Esophagus (tissue), 2 donors: ENCODE results near the gene SOS1. TPM values are rescaled to one million over a fixed set of nuclear protein-coding genes. Genes with fewer than 3 reads are reported as not detected.
"Not testable (repeated sequence)": the region's sequence is repeated elsewhere in the genome, so short reads cannot be mapped to it uniquely, and the experiment has no call there.

ENCODE experiments used
- H3K27ac ChIP-seq, 2 donors: one replicate each; pipeline ENCODE4 v1.5.1; 2013; ENCODE audit warnings: low read depth in 2 of 2, mild to moderate bottlenecking in 2 of 2, inconsistent platforms in 1 of 2, low read length in 1 of 2, moderate library complexity in 1 of 2
- H3K27me3 ChIP-seq, 2 donors: one replicate each; pipeline ENCODE4 v1.6.1; 2013; ENCODE audit warnings: low read length in 2 of 2, control low read depth in 1 of 2, mild to moderate bottlenecking in 1 of 2; ENCODE audit not compliant: insufficient read depth in 2 of 2, control insufficient read depth in 1 of 2
- H3K36me3 ChIP-seq, 2 donors: one replicate each; pipeline ENCODE4 v1.6.1; 2013; ENCODE audit warnings: low read length in 1 of 2; ENCODE audit not compliant: control insufficient read depth in 2 of 2, insufficient read depth in 2 of 2
- H3K4me1 ChIP-seq, 2 donors: one replicate each; pipeline ENCODE4 v1.6.1; 2013; ENCODE audit warnings: low read length in 1 of 2; ENCODE audit not compliant: control insufficient read depth in 2 of 2, insufficient read depth in 2 of 2
- H3K4me3 ChIP-seq, 2 donors: one replicate each; pipeline ENCODE4 v1.5.1; 2013; ENCODE audit warnings: low read length in 2 of 2, mild to moderate bottlenecking in 2 of 2, low read depth in 1 of 2, moderate library complexity in 1 of 2
- H3K9me3 ChIP-seq, 2 donors: one replicate each; pipeline ENCODE4 v1.6.1; 2013; ENCODE audit warnings: mild to moderate bottlenecking in 2 of 2, low read depth in 1 of 2, low read length in 1 of 2, moderate library complexity in 1 of 2; ENCODE audit not compliant: control insufficient read depth in 2 of 2, insufficient read depth in 1 of 2
- WGBS, 2 donors: extraction: QIAGEN DNeasy Blood & Tissue Kit; methylation state at CpG; one replicate each; pipeline ENCODE4 v1.1.7; 2013; 5-methylcytosine and 5-hydroxymethylcytosine counted together
- polyA plus RNA-seq, 2 donors: library from polyadenylated mRNA; stranded (reverse); fragments of 200-250 nt; gene quantifications; one replicate each; pipeline ENCODE4 v1.2.3, GENCODE V29; 2013
- donor health status: healthy with polysubstance abuse.
- donor health status: Bipolar disorder and iron deficiency.

Gene SOS1
- polyA plus RNA-seq, 2 donors, result 5.5 to 5.8 TPM

- Histone ChIP-seq H3K9me3 (no peaks in the 10 kb centered on the region), H3K36me3 (no peaks in the 10 kb centered on the region), H3K4me1 (no peaks in the 10 kb centered on the region), H3K4me3 (no peak overlapping the region), H3K27ac (no peak overlapping the region), H3K27me3 (no peaks in the 10 kb centered on the region)
- 57% methylated on average over 3 of the region's 3 CpGs for WGBS, 2 donors
Measured at GRCh38 chr2:39140322-39140847, 19.5 kb upstream of the SOS1 start.

GRCh38 chr2:39139511-39140237, 18.8 kb upstream of the SOS1 start:
- WGBS, 2 donors, result 61 to 63% methylated on average over 2 of the region's 2 CpGs
- no peaks in the 10 kb centered on the region for H3K27me3 ChIP-seq

GRCh38 chr2:39138837-39139211, 18.0 kb upstream of the SOS1 start:
- Histone ChIP-seq H3K27me3 (no peaks in the 10 kb centered on the region), H3K27ac (no peak overlapping the region)
- 86 to 91% methylated on average over 8 of the region's 8 CpGs for WGBS, 2 donors

More at GRCh38 chr2:39139511-39140237, 18.8 kb upstream of the SOS1 start:
- H3K36me3 ChIP-seq, result no peaks in the 10 kb centered on the region
- no peak overlapping the region for H3K4me3 ChIP-seq
- no peak overlapping the region for H3K27ac ChIP-seq
- H3K9me3 ChIP-seq, result no peaks in the 10 kb centered on the region
- no peaks in the 10 kb centered on the region for H3K4me1 ChIP-seq

GRCh38 chr2:39138187-39138836, 17.5 kb upstream of the SOS1 start:
- WGBS, 2 donors, result 90 to 91% methylated on average over 18 of the region's 18 CpGs

More at GRCh38 chr2:39138837-39139211, 18.0 kb upstream of the SOS1 start:
- Histone ChIP-seq H3K36me3 (no peaks in the 10 kb centered on the region), H3K4me1 (no peaks in the 10 kb centered on the region), H3K4me3 (no peak overlapping the region), H3K9me3 (no peaks in the 10 kb centered on the region)

GRCh38 chr2:39136799-39137198, 15.9 kb upstream of the SOS1 start:
- no peaks in the 10 kb centered on the region for H3K4me1 ChIP-seq
- H3K9me3 ChIP-seq, result no peaks in the 10 kb centered on the region
- WGBS, 2 donors, result 71 to 73% methylated on average over 5 of the region's 5 CpGs
- no peaks in the 10 kb centered on the region for H3K27me3 ChIP-seq
- H3K27ac ChIP-seq, result no peak overlapping the region
- H3K36me3 ChIP-seq, result no peaks in the 10 kb centered on the region
- H3K4me3 ChIP-seq, result no peak overlapping the region

More at GRCh38 chr2:39138187-39138836, 17.5 kb upstream of the SOS1 start:
- not testable (repeated sequence) for H3K36me3 ChIP-seq, H3K27me3 ChIP-seq, H3K27ac ChIP-seq, H3K9me3 ChIP-seq, H3K4me1 ChIP-seq, H3K4me3 ChIP-seq

GRCh38 chr2:39135690-39136259, 14.9 kb upstream of the SOS1 start:
- H3K27me3 ChIP-seq, result no peaks in the 10 kb centered on the region
- H3K4me1 ChIP-seq, result no peaks in the 10 kb centered on the region
- H3K27ac ChIP-seq, result no peak overlapping the region
- no peaks in the 10 kb centered on the region for H3K36me3 ChIP-seq
- H3K9me3 ChIP-seq, result no peaks in the 10 kb centered on the region
- no peak overlapping the region for H3K4me3 ChIP-seq
- 75 to 81% methylated on average over 5 of the region's 5 CpGs for WGBS, 2 donors

GRCh38 chr2:39133215-39133851, 12.5 kb upstream of the SOS1 start:
- H3K4me1 ChIP-seq, result no peaks in the 10 kb centered on the region
- no peak overlapping the region for H3K27ac ChIP-seq
- no peaks in the 10 kb centered on the region for H3K36me3 ChIP-seq
- H3K27me3 ChIP-seq, result no peaks in the 10 kb centered on the region
- H3K9me3 ChIP-seq, result no peaks in the 10 kb centered on the region
- H3K4me3 ChIP-seq, result no peak overlapping the region
- 83% methylated on average over 3 of the region's 3 CpGs for WGBS, 2 donors

GRCh38 chr2:39128919-39129391, 8.1 kb upstream of the SOS1 start:
- no peak overlapping the region for H3K27ac ChIP-seq
- H3K9me3 ChIP-seq, result no peaks in the 10 kb centered on the region
- H3K4me3 ChIP-seq, result no peak overlapping the region
- H3K27me3 ChIP-seq, result no peaks in the 10 kb centered on the region
- WGBS, 2 donors, result 65 to 69% methylated on average over 1 of the region's 1 CpG
- H3K4me1 ChIP-seq, result no peaks in the 10 kb centered on the region
- no peaks in the 10 kb centered on the region for H3K36me3 ChIP-seq

GRCh38 chr2:39127973-39128372, 7.1 kb upstream of the SOS1 start:
- H3K36me3 ChIP-seq, result no peaks in the 10 kb centered on the region
- no peak overlapping the region for H3K4me3 ChIP-seq
- WGBS, 2 donors, result 43 to 61% methylated on average over 1 of the region's 1 CpG
- H3K4me1 ChIP-seq, result no peaks in the 10 kb centered on the region
- H3K27ac ChIP-seq, result no peak overlapping the region
- no peaks in the 10 kb centered on the region for H3K27me3 ChIP-seq
- H3K9me3 ChIP-seq, result no peaks in the 10 kb centered on the region
